Lung (tissue), 12 donors: ENCODE results near the gene SLC6A20. TPM values are rescaled to one million over a fixed set of nuclear protein-coding genes. Genes with fewer than 3 reads are reported as not detected.

Experiments
- ATAC-seq: fragments of 200-7000 bp; cut with Tn5 transposase; one replicate; pipeline ENCODE4 v1.9.1; 2020; ENCODE audit warnings: moderate number of reproducible peaks; ENCODE audit not compliant: insufficient read depth, low FRiP score
- DNase-seq, 3 donors: peaks; one replicate each; pipeline ENCODE4 v3.0.0-alpha.2; 2013 to 2017
- H3K27ac ChIP-seq, 2 donors: one replicate each; pipeline ENCODE4 v1.5.1; 2013; ENCODE audit warnings: mild to moderate bottlenecking in 2 of 2, moderate library complexity in 2 of 2, control low read depth in 1 of 2, inconsistent platforms in 1 of 2, low read depth in 1 of 2, low read length in 1 of 2
- H3K27me3 ChIP-seq, 3 donors: one replicate each; pipeline ENCODE4 v1.5.1; 2013; ENCODE audit warnings: low read length in 2 of 3; ENCODE audit not compliant: control insufficient read depth in 3 of 3, insufficient read depth in 3 of 3
- H3K36me3 ChIP-seq, 4 donors: one replicate each; pipeline ENCODE4 v1.5.1; 2013; ENCODE audit warnings: low read length in 4 of 4, mild to moderate bottlenecking in 1 of 4, moderate library complexity in 1 of 4; ENCODE audit not compliant: control insufficient read depth in 4 of 4, insufficient read depth in 4 of 4
- H3K4me1 ChIP-seq, 5 donors: one replicate each; pipeline ENCODE4 v1.5.1; 2013; ENCODE audit warnings: low read length in 5 of 5, mild to moderate bottlenecking in 2 of 5, moderate library complexity in 1 of 5; ENCODE audit not compliant: control insufficient read depth in 5 of 5, insufficient read depth in 5 of 5
- H3K4me3 ChIP-seq: one replicate; pipeline ENCODE4 v1.5.1; 2013; ENCODE audit warnings: mild to moderate bottlenecking, control low read depth, moderate library complexity
- H3K9ac ChIP-seq, 2 donors: one replicate each; pipeline ENCODE4 v1.5.1; 2013; ENCODE audit warnings: low read length in 2 of 2, control low read depth in 1 of 2; ENCODE audit not compliant: insufficient read depth in 1 of 2
- H3K9me3 ChIP-seq, 4 donors: one replicate each; pipeline ENCODE4 v1.5.1; 2013; ENCODE audit warnings: low read length in 3 of 4, mild to moderate bottlenecking in 1 of 4, moderate library complexity in 1 of 4; ENCODE audit not compliant: control insufficient read depth in 4 of 4, insufficient read depth in 3 of 4
- WGBS, 2 donors: extraction: QIAGEN DNeasy Blood & Tissue Kit; methylation state at CpG; one replicate each; pipeline ENCODE4 v1.1.7; 2013; 5-methylcytosine and 5-hydroxymethylcytosine counted together
- polyA plus RNA-seq, 2 donors: library from polyadenylated mRNA; stranded (reverse); fragments of 200-250 nt; gene quantifications; one replicate each; pipeline ENCODE4 v1.2.1, GENCODE V29; 2013
- total RNA-seq, 2 donors: library from RNA; depleted of rRNA in 1 of 2; stranded (reverse); fragments of >200 nt in 1 of 2; gene quantifications; one replicate each; pipeline ENCODE4 v1.2.1, GENCODE V29; 2014 to 2021
- TF ChIP-seq, protein P1 (sequence below): IDR thresholded peaks from 2 replicates; pipeline ENCODE4 v1.5.1; 2012; ENCODE audit warnings: mild to moderate bottlenecking; ENCODE audit errors: control extremely low read depth, extremely low read depth
- donor health status: control.
- donor health status: control.
- donor health status: Bipolar disorder and iron deficiency.
- donor health status: healthy.
- donor health status: DM: yes; HTN: yes; CAD: no.

SLC6A20 gene
- total and polyA plus RNA-seq, 4 donors = 0.28 to 10.2 (median 1.8) TPM

DNA sequence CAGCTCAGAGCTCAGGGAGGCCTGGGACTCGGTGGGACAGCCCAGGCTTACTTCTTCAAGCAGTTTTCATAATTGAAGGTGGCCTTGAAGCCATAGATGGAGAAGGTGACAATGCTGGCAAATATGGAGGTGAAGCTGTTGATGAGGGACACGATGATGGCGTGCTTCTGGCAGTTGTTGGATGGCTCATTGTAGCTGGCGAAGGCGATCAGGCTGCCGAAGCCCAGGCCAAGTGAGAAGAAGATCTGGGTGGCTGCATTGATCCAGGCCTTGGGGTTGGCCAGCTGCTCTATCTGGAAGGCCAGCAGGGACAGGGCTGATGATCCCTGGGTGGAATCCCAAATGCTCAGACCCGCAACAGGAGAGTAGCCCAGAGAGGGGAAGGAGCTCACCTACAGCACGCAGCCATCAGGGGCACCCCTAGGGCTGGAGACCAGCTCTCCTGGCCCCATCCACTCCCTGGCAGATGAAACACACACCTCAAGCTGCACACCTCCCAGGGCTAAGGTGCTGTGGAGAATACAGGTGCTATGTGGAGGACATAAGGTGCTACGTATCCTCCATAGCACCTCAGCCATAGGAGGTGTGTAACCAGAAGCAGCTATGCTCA is 25.1 kb downstream of the SLC6A20 start:
- Histone ChIP-seq H3K9me3 (peaks cover 0 to 4% (median 0%) of the 10 kb centered on the region in 4 donors), H3K4me3 (no peak overlapping the region), H3K9ac (no peak overlapping the region), H3K27ac (no peak overlapping the region), H3K36me3 (no peaks in the 10 kb centered on the region), H3K4me1 (peaks cover 0 to 11% (median under 1%) of the 10 kb centered on the region in 5 donors), H3K27me3 (no peaks in the 10 kb centered on the region)
- WGBS, 2 donors = 96 to 97% methylated on average over 9 of the region's 9 CpGs
- TF ChIP-seq, protein P1, sequence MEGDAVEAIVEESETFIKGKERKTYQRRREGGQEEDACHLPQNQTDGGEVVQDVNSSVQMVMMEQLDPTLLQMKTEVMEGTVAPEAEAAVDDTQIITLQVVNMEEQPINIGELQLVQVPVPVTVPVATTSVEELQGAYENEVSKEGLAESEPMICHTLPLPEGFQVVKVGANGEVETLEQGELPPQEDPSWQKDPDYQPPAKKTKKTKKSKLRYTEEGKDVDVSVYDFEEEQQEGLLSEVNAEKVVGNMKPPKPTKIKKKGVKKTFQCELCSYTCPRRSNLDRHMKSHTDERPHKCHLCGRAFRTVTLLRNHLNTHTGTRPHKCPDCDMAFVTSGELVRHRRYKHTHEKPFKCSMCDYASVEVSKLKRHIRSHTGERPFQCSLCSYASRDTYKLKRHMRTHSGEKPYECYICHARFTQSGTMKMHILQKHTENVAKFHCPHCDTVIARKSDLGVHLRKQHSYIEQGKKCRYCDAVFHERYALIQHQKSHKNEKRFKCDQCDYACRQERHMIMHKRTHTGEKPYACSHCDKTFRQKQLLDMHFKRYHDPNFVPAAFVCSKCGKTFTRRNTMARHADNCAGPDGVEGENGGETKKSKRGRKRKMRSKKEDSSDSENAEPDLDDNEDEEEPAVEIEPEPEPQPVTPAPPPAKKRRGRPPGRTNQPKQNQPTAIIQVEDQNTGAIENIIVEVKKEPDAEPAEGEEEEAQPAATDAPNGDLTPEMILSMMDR = no peak
- ATAC-seq (no peak), DNase-seq (no peak)

DNA sequence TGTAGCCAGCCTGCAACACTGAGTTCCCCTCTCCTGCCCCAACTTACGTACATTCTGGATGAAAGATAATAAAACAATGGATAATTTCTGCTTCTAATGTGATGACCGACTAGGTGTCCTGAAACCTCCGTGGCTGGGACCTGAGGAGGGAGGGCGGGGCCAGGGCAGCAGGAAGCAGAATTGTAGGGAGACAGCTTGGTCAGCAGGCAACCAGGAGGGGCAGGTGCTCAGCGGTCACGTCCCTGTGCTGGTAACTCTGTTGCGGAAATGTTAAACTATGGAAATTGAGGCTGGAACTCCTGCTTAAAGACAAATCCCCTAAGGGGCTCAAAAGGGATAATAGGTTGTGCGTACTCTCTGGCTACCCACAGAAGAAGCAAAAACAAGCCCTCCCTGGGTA is 30.4 kb downstream of the SLC6A20 start:
- Histone ChIP-seq H3K27ac (no peak overlapping the region), H3K4me3 (no peak overlapping the region), H3K36me3 (no peaks in the 10 kb centered on the region), H3K9ac (no peak overlapping the region), H3K4me1 (no peaks in the 10 kb centered on the region), H3K27me3 (no peaks in the 10 kb centered on the region), H3K9me3 (peaks cover 0 to 4% (median 0%) of the 10 kb centered on the region in 4 donors)
- WGBS, 2 donors = 83 to 94% methylated on average over 8 of the region's 8 CpGs
- TF ChIP-seq, protein P1 = no peak
- DNase-seq (no peak), ATAC-seq (no peak)

DNA sequence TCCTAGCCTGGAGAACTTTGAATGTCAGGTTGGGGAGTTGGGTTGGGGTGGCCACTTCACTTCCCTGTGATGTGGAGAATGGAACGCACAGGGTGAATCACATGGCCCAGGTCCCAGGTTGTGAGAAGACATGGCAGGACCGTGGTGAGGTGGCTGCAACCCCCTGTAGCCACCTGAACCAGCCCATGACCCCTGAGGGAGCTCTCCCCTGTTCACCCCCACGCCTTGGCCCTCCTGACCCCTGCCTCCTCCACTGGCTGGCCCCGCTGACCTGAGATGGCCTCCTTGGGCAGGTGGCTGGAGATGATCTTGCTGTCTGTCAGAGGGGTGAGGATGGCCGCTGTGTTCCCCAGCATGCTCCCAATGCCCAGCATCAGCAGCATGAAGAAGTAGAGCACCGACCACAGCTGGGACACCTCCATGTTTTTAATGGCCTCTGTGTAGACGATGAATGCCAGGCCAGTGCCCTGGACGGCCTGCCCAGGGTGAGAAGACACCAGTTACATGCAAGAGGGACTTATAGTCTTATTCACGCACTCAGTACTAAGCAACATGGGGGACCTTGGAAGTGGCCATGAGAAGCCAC is 31.0 kb downstream of the SLC6A20 start:
- TF ChIP-seq, protein P1 = no peak
- WGBS, 2 donors = 88 to 90% methylated on average over 9 of the region's 9 CpGs
- DNase-seq = no peak

More for the DNA sequence above, 31.0 kb downstream of the SLC6A20 start:
- no peak for ATAC-seq
- H3K36me3 ChIP-seq = no peaks in the 10 kb centered on the region
- no peaks in the 10 kb centered on the region for H3K4me1 ChIP-seq
- no peak overlapping the region for H3K4me3 ChIP-seq
- no peaks in the 10 kb centered on the region for H3K27me3 ChIP-seq
- H3K9me3 ChIP-seq = peaks cover 0 to 4% (median 0%) of the 10 kb centered on the region in 4 donors
- no peak overlapping the region for H3K27ac ChIP-seq
- H3K9ac ChIP-seq = no peak overlapping the region
